ENCODE measurements around the gene NEK6. TPM values are rescaled to one million over a fixed set of nuclear protein-coding genes. Genes with fewer than 3 reads are reported as not detected.
"Not testable (repeated sequence)": the region's sequence is repeated elsewhere in the genome, so short reads cannot be mapped to it uniquely, and the experiment has no call there.

NEK6 gene
- total RNA-seq, 1 donor from 2014 or later: 26.2 TPM

DNA sequence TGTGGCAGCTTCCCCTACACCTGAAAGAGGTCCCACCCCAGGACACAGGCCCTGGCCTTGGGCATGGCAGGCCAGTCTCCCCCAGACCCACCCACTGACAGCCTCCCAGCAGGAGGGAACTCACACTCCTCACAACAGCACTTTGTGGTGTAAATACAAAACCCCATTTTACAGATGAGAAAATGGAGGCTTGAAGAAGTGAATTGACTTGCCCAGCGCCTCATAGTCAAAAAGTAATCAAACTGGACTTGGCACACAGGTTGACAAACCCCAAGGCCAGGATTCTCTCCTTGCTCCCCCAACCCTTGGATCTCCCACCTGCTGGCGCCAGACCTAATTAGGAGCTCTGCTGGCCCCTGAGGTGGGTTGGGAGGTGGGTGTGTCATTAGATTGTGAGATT lies 29.2 kb upstream of the NEK6 start:
- no peak for DNase-seq

- no peak for DNase-seq
These were observed 26.5 kb upstream of the NEK6 start for GRCh38 chr9:124231095-124231737.

- no peak for DNase-seq
These were observed 19.1 kb upstream of the NEK6 start for GRCh38 chr9:124238546-124239140.

- DNase-seq: no peak
These were observed 18.3 kb upstream of the NEK6 start for GRCh38 chr9:124239249-124240073.

GRCh38 chr9:124242331-124243194 lies 15.2 kb upstream of the NEK6 start:
- no peak for DNase-seq

- not testable (repeated sequence) for DNase-seq
These were observed 10.4 kb upstream of the NEK6 start for GRCh38 chr9:124247393-124247792.

- no peak for DNase-seq
These were observed 9.7 kb upstream of the NEK6 start for GRCh38 chr9:124248066-124248465.

GRCh38 chr9:124248960-124249359 lies 8.8 kb upstream of the NEK6 start:
- DNase-seq: no peak

DNA sequence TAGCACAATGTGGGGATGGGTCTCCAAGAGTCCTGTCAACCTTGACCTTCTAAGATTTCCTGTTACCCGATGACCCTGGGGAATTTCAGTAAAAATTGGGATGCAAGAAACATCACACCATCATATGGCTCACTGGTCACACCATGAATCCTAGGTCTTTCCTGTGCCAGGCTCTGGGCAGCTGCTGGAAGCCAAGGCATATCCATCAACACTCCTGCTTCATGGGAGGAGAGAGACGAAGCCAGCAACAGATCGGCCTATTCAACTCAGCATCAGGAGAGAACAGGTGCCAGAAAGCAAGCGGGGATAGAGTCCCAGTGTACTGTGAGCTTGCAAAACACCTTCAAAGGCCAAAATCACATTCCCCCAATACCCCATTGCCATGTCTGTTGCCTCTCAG lies 6.5 kb upstream of the NEK6 start:
- DNase-seq: no peak

DNA sequence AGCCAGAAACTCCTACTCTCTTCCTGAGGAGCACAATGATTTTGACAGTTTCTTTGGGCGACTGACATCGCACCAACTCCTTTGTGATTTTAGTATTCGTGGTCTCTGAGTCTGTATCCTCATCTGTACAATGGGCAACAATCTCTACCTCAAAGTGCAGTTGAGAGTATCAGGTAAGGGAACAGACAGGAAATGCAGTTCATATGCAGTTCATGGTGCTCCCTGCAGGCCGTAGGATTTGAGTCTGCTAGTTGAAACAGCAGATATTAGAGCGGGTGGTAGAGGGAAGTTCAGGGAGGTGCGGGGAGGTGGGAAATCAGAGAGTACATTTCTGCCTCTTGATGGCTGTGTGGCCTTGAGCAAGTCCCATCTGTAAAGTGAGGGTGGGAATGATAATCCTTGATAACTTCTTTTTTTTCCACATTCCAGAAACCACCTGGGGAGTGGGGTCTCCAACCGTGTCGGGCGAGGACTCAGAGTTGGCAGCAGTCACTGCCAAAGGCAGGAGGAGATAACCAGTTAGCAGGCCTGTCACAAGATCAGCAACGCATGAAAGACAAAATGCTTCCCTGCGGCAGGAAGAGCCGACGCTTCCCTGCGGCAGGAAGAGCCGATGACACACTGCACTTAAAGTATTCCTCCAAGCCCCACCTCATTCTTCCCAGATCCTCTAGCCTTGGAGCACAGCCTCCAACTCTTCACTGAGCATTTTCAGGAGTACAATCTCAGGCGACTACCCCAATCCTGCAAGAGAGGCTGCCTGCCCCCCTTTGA lies 6.0 kb upstream of the NEK6 start:
- DNase-seq: no peak

- DNase-seq: not testable (repeated sequence)
These were observed 4.9 kb upstream of the NEK6 start for GRCh38 chr9:124252878-124253277.

DNA sequence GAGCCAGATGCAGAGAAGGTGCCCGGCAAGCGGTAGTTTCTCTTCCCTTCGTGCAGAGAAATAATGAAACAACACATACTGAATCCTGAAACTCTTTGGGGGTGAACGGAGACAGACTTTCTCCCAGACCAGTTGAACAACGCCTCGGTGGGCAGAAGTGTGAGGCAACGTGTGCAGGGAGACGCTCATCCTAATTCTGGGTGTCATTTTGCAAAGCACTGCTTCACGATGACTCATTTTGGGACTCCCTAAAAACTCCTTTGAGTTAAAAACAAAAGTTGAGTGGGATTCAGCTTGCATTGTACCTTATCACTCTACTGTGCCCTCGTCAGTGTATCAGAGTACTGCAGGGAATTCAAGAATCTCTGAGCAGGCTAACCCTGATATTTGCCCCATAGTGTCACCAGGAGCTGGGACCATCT lies 3.5 kb upstream of the NEK6 start:
- no peak for DNase-seq

DNA sequence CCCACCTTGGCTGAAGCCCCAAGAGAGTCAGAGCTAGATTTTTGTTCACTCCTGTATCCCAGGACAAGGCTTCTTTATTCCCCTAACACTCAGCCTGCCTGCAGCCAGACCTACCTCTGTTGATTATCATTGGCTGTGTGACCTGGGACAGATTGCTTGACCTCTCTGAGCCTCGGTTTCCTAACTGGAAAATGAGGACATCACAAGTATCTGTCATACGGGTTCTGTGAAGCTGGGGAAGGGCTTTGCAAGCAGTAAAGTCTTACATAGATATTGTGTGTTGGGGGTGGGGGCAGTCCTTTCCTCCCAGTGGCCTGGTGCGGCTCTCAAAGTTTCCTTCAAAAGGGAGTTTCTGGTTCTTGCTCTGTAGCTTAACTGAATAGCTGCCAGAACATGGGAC lies 2.5 kb upstream of the NEK6 start:
- no peak for DNase-seq

DNA sequence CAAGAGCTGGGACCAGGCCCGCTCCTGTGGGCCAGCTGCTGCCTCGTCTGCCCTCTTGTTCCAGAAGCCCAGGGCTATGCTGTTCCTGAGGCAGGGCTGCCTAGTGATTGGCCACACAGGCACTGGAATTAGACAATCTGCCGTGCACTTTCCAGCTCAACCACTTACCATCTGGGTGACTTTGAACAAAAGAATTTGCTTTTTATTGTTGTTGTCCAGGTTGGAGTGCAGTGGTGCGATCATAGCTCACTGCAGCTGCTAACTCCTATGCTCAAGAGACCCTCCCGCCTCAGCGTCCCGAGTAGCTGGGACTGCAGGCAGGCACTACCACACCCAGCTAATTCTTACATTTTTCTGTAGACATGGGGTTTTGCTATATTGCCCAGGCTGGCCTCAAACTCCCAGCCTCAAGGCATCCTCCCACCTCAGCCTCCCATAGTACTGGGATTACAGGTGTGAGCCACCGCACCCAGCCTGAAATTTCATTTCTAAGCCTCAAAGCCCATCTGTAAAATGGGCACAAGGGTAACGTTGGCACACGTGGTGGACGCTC lies 1.2 kb upstream of the NEK6 start:
- no peak for DNase-seq

GRCh38 chr9:124257070-124257843 lies 492 bp upstream of the NEK6 start:
- no peak for DNase-seq

DNA sequence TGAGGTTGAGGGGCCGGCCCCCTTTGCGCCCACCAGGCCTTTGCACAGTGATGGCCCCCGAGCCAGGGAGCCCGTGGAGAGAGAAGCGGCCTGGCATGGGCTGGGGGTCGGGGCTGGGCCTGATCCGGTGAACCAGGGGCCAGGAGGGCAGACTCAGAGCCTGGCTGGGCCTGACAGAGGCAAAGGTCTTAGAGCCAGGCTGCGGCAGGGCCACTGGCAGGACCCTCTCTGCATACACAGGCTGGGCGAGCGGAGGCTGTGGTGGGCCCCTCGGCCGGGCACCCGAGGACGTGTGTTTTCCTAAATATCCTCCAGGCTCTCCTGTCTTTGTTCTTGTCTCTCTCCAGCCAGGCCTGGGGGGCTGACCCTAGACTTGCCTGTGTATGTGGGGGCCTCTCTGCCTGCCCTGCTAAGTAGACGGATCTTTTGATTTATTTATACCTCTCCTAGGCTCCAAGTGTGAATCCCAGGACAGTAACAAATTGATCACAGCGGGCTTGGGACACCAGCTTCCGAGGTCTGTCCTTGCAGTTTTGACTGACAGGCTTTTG lies 933 bp downstream of the NEK6 start:
- DNase-seq: no peak

DNA sequence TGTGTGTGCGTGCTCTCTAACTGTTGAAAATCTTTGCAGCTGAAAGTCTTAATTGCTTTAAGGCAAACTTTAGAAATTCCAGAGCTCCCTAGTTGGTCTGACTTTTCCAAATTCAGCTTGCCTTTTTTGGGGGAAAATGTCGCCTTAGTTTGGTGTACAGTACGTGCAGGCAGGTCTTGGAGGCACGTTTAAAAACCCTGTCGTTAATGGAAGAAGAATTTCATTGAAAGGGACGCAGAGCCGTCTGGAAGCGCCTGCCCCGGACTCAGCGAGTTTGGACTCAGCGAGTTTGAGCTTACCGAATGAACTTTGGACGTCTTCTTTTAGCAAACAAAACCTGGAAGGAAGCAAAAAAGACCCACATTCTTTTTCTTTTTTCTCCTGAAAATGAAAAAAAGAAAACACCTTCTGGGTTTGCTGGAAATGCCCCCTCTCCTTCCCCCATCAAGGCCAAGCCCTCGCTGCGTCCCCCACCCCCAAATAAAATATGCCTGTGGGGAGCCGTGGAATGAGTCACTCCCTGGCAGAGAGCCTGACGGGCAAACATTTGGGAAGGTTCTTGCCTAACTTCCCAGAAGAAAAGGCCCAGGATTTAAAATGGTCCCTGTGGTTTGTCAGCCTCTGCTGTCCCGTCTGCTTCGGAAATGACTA lies 1.5 kb downstream of the NEK6 start:
- DNase-seq: no peak

DNA sequence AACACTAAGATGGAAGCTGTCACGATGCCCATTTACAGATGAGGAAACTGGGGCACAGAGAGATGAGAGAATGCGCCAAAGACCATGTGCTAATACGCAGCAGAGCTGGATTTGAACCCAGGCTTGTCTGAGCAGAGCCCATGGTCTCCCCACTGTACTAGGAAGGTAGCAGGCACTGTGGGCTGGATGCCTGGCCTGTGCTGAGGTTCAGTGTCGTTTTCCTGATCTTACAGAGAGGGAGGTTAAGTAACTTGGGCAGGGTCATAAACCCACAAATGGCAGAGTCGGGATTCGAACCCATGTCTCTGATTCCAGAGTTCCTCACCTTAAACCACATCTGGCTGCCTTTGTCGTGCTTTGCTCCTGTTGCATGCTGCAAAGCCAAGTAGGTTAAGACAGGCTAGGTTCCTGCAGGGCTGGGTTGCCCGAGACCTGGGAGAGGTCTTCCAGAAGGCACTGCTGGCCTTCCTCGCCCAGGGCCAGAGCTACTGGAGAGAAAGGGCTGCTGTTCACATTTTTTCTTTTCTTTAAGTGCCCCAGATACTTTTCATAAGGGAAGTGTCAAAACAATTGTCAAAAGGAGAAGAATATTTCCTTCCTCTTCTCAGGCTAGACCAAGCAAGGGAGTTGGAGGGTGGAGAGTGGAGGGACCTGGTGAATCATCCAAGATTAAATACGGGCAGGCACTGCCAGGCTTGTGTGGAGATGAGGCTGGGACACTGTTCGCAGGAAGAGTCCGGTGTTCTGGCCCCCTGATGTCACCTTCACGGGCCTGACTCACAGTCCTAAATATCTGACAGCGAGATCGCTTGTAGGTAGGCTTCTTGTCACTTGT lies 3.2 kb downstream of the NEK6 start:
- no peak for DNase-seq
